Karpas-422 (cell line): ENCODE data around the gene KAZN. TPM values are rescaled to one million over a fixed set of nuclear protein-coding genes. Genes with fewer than 3 reads are reported as not detected.

ENCODE experiments used
- DNase-seq: peaks from one replicate; pipeline ENCODE4 v3.0.0-alpha.2; 2015
- H2AFZ ChIP-seq: fragments of 200-600 bp; sonication (generic); 2 replicates; pipeline ENCODE4 v1.6.1; 2014; ENCODE audit warnings: antibody characterized with exemption, low read length, mixed read lengths
- H3K27ac ChIP-seq: fragments of 200-600 bp; sonication (generic); 2 replicates; pipeline ENCODE4 v1.5.1; 2014; ENCODE audit warnings: mild to moderate bottlenecking, low read length, moderate library complexity
- H3K27me3 ChIP-seq: fragments of 200-600 bp; sonication (generic); 2 replicates; pipeline ENCODE4 v1.6.1; 2014; ENCODE audit warnings: low read length, mixed read lengths
- H3K36me3 ChIP-seq: fragments of 200-600 bp; sonication (generic); 2 replicates; pipeline ENCODE4 v1.6.1; 2014; ENCODE audit warnings: low read length, mixed read lengths; ENCODE audit not compliant: insufficient read depth
- H3K4me1 ChIP-seq: fragments of 200-600 bp; sonication (generic); 2 replicates; pipeline ENCODE4 v1.6.1; 2014; ENCODE audit warnings: mild to moderate bottlenecking, low read length, mixed read lengths
- H3K4me2 ChIP-seq: fragments of 200-600 bp; sonication (generic); 2 replicates; pipeline ENCODE4 v1.6.1; 2014; ENCODE audit warnings: low read length, low read depth, mild to moderate bottlenecking; ENCODE audit not compliant: poor library complexity, severe bottlenecking
- H3K4me3 ChIP-seq: fragments of 200-600 bp; sonication (generic); 2 replicates; pipeline ENCODE4 v1.5.1; 2014; ENCODE audit warnings: mild to moderate bottlenecking, antibody characterized with exemption, low read length, mixed read lengths
- H3K79me2 ChIP-seq: fragments of 200-600 bp; sonication (generic); 2 replicates; pipeline ENCODE4 v1.6.1; 2014; ENCODE audit warnings: mild to moderate bottlenecking, low read length, mixed read lengths
- H3K9ac ChIP-seq: fragments of 200-600 bp; sonication (generic); 2 replicates; pipeline ENCODE4 v1.6.0; 2014; ENCODE audit warnings: low read length
- H3K9me2 ChIP-seq: fragments of 200-600 bp; sonication (generic), shearing (Covaris generic); replicated peaks from 2 replicates; pipeline ENCODE4 v1.6.0; 2014; ENCODE audit warnings: mild to moderate bottlenecking, low read length, moderate library complexity; ENCODE audit not compliant: insufficient read depth
- H3K9me3 ChIP-seq: fragments of 300-700, 200-600 bp; sonication (generic); 2 replicates; pipeline ENCODE4 v1.6.1; 2014; ENCODE audit warnings: low read length, mixed read lengths
- H4K20me1 ChIP-seq: fragments of 200-600 bp; sonication (generic); 2 replicates; pipeline ENCODE4 v1.6.1; 2014; ENCODE audit warnings: mild to moderate bottlenecking, antibody characterized with exemption, low read length, low read depth; ENCODE audit not compliant: insufficient read depth
- total RNA-seq: library from RNA; depleted of rRNA; stranded (reverse); fragments of >200 nt; shearing (Covaris generic); gene quantifications from 2 replicates; pipeline ENCODE4 v1.2.3, GENCODE V29; 2014; ENCODE audit warnings: low replicate concordance

Gene KAZN
- total RNA-seq, 1 experiment from 2014 or later: not detected

GRCh38 chr1:15145327-15145726 lies 546.8 kb downstream of the KAZN start:
- no peaks in the 10 kb centered on the region for H3K36me3 ChIP-seq
- no peak overlapping the region for H3K4me3 ChIP-seq
- no peaks in the 10 kb centered on the region for H3K9me2 ChIP-seq
- H3K9ac ChIP-seq: no peak overlapping the region
- DNase-seq: no peak
- H2AFZ ChIP-seq: no peak overlapping the region
- no peaks in the 10 kb centered on the region for H4K20me1 ChIP-seq
- H3K79me2 ChIP-seq: no peaks in the 10 kb centered on the region
- H3K4me1 ChIP-seq: no peaks in the 10 kb centered on the region
- H3K27me3 ChIP-seq: no peaks in the 10 kb centered on the region
- H3K4me2 ChIP-seq: no peak overlapping the region
- no peaks in the 10 kb centered on the region for H3K9me3 ChIP-seq
- no peak overlapping the region for H3K27ac ChIP-seq

DNA sequence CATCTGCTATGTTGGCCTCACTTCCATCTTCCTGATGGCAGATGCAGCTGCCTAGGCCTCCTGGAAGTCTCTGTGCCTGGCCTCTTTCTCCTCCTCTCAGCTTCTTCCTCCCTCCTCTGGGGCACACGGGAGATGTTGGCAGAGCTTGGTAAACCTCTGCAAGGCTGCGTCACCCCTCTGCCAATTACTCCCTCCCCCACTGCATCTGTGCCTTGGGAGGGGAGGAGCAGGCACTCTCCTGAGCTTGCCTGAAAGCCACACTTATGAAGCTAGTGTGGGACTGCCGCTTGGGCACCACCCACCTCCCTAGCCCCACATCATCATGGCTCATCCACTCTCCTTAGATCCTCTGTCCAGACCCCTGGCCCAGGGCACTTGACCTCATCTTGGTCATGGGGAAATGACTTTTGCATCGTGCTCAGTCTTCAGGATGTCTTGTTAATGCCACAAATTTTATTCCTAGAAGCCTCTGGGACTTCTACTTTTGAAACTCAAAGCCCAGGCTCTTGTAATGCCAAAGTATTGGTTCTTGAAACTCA lies 547.7 kb downstream of the KAZN start:
- no peaks in the 10 kb centered on the region for H3K9me3 ChIP-seq
- no peaks in the 10 kb centered on the region for H3K9me2 ChIP-seq
- no peak overlapping the region for H2AFZ ChIP-seq
- H3K79me2 ChIP-seq: no peaks in the 10 kb centered on the region
- no peak overlapping the region for H3K4me2 ChIP-seq
- no peaks in the 10 kb centered on the region for H4K20me1 ChIP-seq
- no peaks in the 10 kb centered on the region for H3K4me1 ChIP-seq
- H3K27ac ChIP-seq: no peak overlapping the region
- no peak overlapping the region for H3K9ac ChIP-seq
- no peak for DNase-seq
- H3K27me3 ChIP-seq: no peaks in the 10 kb centered on the region
- no peak overlapping the region for H3K4me3 ChIP-seq
- H3K36me3 ChIP-seq: no peaks in the 10 kb centered on the region

DNA sequence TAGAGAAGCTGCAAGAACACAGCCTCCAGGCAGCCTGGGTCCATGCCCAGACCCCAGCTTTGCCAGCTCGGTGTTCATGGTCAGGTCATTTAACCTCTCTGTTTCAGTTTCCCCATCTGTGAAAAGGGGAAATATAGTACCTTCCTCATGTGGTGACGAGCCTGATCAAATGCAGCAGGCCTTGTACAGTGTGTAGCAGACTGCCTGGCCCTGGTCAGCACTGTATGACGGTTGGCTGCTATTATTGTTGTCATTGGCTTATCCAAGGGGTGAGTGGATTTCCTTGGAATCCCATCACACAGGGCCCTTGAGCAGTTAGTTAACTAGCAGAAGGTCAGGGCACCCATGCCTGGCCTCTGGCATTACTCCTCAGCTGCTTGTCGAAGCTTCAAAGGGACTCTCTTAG lies 548.5 kb downstream of the KAZN start:
- Histone ChIP-seq H3K4me2 (no peak overlapping the region), H3K9me3 (no peaks in the 10 kb centered on the region), H3K79me2 (no peaks in the 10 kb centered on the region), H3K36me3 (no peaks in the 10 kb centered on the region), H2AFZ (no peak overlapping the region), H4K20me1 (no peaks in the 10 kb centered on the region), H3K27ac (no peak overlapping the region), H3K4me1 (no peaks in the 10 kb centered on the region), H3K9me2 (no peaks in the 10 kb centered on the region), H3K27me3 (no peaks in the 10 kb centered on the region), H3K9ac (no peak overlapping the region), H3K4me3 (no peak overlapping the region)
- no peak for DNase-seq

DNA sequence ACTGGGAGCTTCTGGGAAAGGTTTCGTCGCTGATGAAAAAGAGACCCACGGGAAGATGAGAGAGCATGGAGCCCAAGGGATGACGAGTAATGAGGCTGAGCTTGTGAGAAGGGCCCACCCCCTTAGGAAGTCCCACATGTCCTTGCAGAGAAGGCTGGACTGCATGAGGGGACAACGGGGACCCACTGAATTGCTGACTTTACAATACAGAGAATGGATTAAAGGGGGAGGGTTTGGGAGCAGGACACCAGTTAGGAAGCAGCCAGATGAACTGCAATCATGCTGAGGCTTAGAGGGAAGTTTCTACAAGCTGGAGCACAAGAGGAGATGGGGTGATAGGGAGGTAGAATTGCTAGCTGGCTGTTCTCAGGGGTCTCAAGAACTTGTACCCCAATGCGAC lies 549.5 kb downstream of the KAZN start:
- H3K4me2 ChIP-seq: no peak overlapping the region
- H3K4me1 ChIP-seq: no peaks in the 10 kb centered on the region
- H3K4me3 ChIP-seq: no peak overlapping the region
- H3K27me3 ChIP-seq: no peaks in the 10 kb centered on the region
- H3K9me2 ChIP-seq: no peaks in the 10 kb centered on the region
- no peaks in the 10 kb centered on the region for H3K36me3 ChIP-seq
- H3K9ac ChIP-seq: no peak overlapping the region
- H3K79me2 ChIP-seq: no peaks in the 10 kb centered on the region
- H3K27ac ChIP-seq: no peak overlapping the region
- H4K20me1 ChIP-seq: no peaks in the 10 kb centered on the region
- no peaks in the 10 kb centered on the region for H3K9me3 ChIP-seq
- no peak for DNase-seq
- no peak overlapping the region for H2AFZ ChIP-seq

GRCh38 chr1:15148475-15148874 lies 550.0 kb downstream of the KAZN start:
- Histone ChIP-seq H3K4me3 (no peak overlapping the region), H2AFZ (no peak overlapping the region), H3K4me2 (no peak overlapping the region), H3K27me3 (no peaks in the 10 kb centered on the region), H3K79me2 (no peaks in the 10 kb centered on the region), H4K20me1 (no peaks in the 10 kb centered on the region), H3K9me3 (no peaks in the 10 kb centered on the region), H3K9ac (no peak overlapping the region), H3K4me1 (no peaks in the 10 kb centered on the region), H3K36me3 (no peaks in the 10 kb centered on the region), H3K9me2 (no peaks in the 10 kb centered on the region), H3K27ac (no peak overlapping the region)
- no peak for DNase-seq

DNA sequence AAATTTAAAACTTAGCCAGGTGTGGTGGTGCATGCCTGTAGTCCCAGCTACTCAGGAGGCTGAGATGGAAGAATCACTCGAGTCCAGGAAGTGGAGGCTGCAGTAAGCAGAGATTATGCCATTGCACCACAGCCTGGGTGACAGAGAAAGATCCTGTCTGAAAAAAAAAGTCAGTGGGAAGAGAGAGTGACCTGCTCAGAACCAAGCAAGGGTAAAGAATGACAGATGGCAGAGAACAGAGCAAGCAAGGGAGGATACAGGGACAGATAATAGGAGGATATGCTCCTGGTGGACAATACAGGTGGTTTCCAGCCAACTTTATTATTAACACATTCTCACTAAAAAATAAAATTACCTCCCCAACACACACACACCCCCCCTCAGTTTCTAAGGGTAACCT lies 550.5 kb downstream of the KAZN start:
- H3K4me3 ChIP-seq: no peak overlapping the region
- no peaks in the 10 kb centered on the region for H3K9me3 ChIP-seq
- no peaks in the 10 kb centered on the region for H4K20me1 ChIP-seq
- no peak overlapping the region for H3K27ac ChIP-seq
- H3K9ac ChIP-seq: no peak overlapping the region
- H3K79me2 ChIP-seq: no peaks in the 10 kb centered on the region
- H3K36me3 ChIP-seq: no peaks in the 10 kb centered on the region
- no peaks in the 10 kb centered on the region for H3K27me3 ChIP-seq
- no peak overlapping the region for H3K4me2 ChIP-seq
- H3K4me1 ChIP-seq: no peaks in the 10 kb centered on the region
- H3K9me2 ChIP-seq: no peaks in the 10 kb centered on the region
- no peak overlapping the region for H2AFZ ChIP-seq
- DNase-seq: no peak

GRCh38 chr1:15150376-15150775 lies 551.9 kb downstream of the KAZN start:
- Histone ChIP-seq H3K27ac (no peak overlapping the region), H4K20me1 (no peaks in the 10 kb centered on the region), H3K79me2 (no peaks in the 10 kb centered on the region), H3K27me3 (no peaks in the 10 kb centered on the region), H2AFZ (no peak overlapping the region), H3K9me3 (no peaks in the 10 kb centered on the region), H3K4me2 (no peak overlapping the region), H3K9me2 (no peaks in the 10 kb centered on the region), H3K36me3 (no peaks in the 10 kb centered on the region), H3K4me3 (no peak overlapping the region), H3K4me1 (no peaks in the 10 kb centered on the region), H3K9ac (no peak overlapping the region)
- DNase-seq: no peak

- Histone ChIP-seq H4K20me1 (no peaks in the 10 kb centered on the region), H3K9me2 (no peaks in the 10 kb centered on the region), H3K9me3 (no peaks in the 10 kb centered on the region), H3K4me1 (no peaks in the 10 kb centered on the region), H3K36me3 (no peaks in the 10 kb centered on the region), H3K27me3 (no peaks in the 10 kb centered on the region), H2AFZ (no peak overlapping the region), H3K79me2 (no peaks in the 10 kb centered on the region), H3K4me2 (no peak overlapping the region), H3K4me3 (no peak overlapping the region), H3K9ac (no peak overlapping the region), H3K27ac (no peak overlapping the region)
- DNase-seq: no peak
Measured at GRCh38 chr1:15151377-15151806, 552.9 kb downstream of the KAZN start.

DNA sequence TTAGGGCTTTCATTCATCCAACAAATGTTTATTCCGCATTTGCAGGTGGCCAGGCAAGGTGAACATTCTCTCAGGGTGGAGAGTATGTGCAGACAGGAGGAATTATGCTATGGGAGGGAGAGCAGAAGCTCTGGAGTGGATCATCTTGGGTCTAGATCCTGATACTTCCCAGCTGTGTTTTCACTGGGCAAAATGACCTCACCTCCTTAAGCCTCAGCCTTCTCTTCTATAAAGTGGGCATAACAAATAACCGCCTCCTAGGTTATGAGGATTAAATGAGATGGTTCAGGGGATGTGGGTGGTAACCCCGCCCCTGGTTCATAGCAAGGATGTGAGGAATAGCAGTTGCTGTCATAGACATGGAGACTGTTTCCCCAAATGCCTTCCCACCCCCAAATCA lies 553.4 kb downstream of the KAZN start:
- Histone ChIP-seq H3K9ac (no peak overlapping the region), H3K9me2 (no peaks in the 10 kb centered on the region), H3K4me2 (no peak overlapping the region)

More for the DNA sequence above, 553.4 kb downstream of the KAZN start:
- Histone ChIP-seq H3K4me1 (no peaks in the 10 kb centered on the region), H3K9me3 (no peaks in the 10 kb centered on the region), H3K27ac (no peak overlapping the region), H3K27me3 (no peaks in the 10 kb centered on the region), H3K4me3 (no peak overlapping the region), H3K36me3 (no peaks in the 10 kb centered on the region), H4K20me1 (no peaks in the 10 kb centered on the region), H2AFZ (no peak overlapping the region), H3K79me2 (no peaks in the 10 kb centered on the region)
- no peak for DNase-seq
